Mucosa of descending colon (tissue), 3 donors: ENCODE results near the gene LAMA5. TPM values are rescaled to one million over a fixed set of nuclear protein-coding genes. Genes with fewer than 3 reads are reported as not detected.

Source experiments
- ATAC-seq: fragments of 200-7000 bp; cut with Tn5 transposase; one replicate; pipeline ENCODE4 v1.9.1; 2020; ENCODE audit warnings: mild to moderate bottlenecking, moderate library complexity
- DNase-seq, 3 donors: peaks; one replicate each; pipeline ENCODE4 v3.0.0-alpha.2; 2020
- H3K36me3 ChIP-seq: fragments of 200-600 bp; one replicate; pipeline ENCODE4 v1.8.0; 2021; ENCODE audit warnings: low read depth, mild to moderate bottlenecking
- H3K4me1 ChIP-seq: fragments of 200-600 bp; one replicate; pipeline ENCODE4 v1.8.0; 2021; ENCODE audit warnings: low read depth, mild to moderate bottlenecking
- H3K4me3 ChIP-seq: fragments of 200-600 bp; one replicate; pipeline ENCODE4 v1.8.0; 2021; ENCODE audit warnings: mild to moderate bottlenecking
- H3K9me3 ChIP-seq: fragments of 200-600 bp; one replicate; pipeline ENCODE4 v1.8.0; 2021; ENCODE audit warnings: mild to moderate bottlenecking
- CTCF ChIP-seq: fragments of 200-600 bp; IDR thresholded peaks from one replicate; pipeline ENCODE4 v1.8.0; 2022; ENCODE audit warnings: antibody characterized with exemption, mild to moderate bottlenecking
- intact Hi-C, 2 donors: fragments of 100-400 bp; cut with DNase I in 1 of 2; cut with micrococcal nuclease in 1 of 2; formaldehyde crosslinking; loops; one replicate each; pipeline versions ENCODE4 v1.11.0 to v1.11.1; 2022; cut with DNase I, micrococcal nuclease
- total RNA-seq, 3 donors: library from RNA; stranded (reverse); fragmentation: NEBNext Ultra II Directional in 2 of 3; extraction: Animal tissue kit (Norgen Biotek cat#: 25700) in 2 of 3; gene quantifications; one replicate each; pipeline versions ENCODE4 v1.2.1 to v1.2.4, GENCODE V29; 2021 to 2023
- donor health status: DM: no; HTN: no; CAD: no; lungs with moderate emphysema.
- donor health status: DM: no; HTN: no; CAD: no.
- donor health status: DM: no; HTN: yes; CAD: no.

The LAMA5 gene
- total RNA-seq, 3 donors from 2014 or later = 21.8 to 335 (median 40.7) TPM

GRCh38 chr20:62363920-62364851 lies 2.9 kb downstream of the LAMA5 start:
- H3K9me3 ChIP-seq = no peaks in the 10 kb centered on the region
- peaks cover 24% of the 10 kb centered on the region for H3K4me1 ChIP-seq
- no peak overlapping the region for H3K4me3 ChIP-seq
- H3K36me3 ChIP-seq = no peaks in the 10 kb centered on the region
- no peak for TF ChIP-seq CTCF
- ATAC-seq (no peak), DNase-seq (peak in 2 of 3 donors; percentile 31 to 48)
- intact Hi-C loops = no loop called here

GRCh38 chr20:62362991-62363919 lies 3.9 kb downstream of the LAMA5 start:
- Histone ChIP-seq H3K4me1 (peaks cover 19% of the 10 kb centered on the region), H3K36me3 (no peaks in the 10 kb centered on the region), H3K9me3 (no peaks in the 10 kb centered on the region), H3K4me3 (no peak overlapping the region)
- DNase-seq (peak in 2 of 3 donors; percentile 23 to 54), ATAC-seq (no peak)
- no peak for TF ChIP-seq CTCF
- intact Hi-C loops = no loop called here

GRCh38 chr20:62362590-62362940 lies 4.5 kb downstream of the LAMA5 start:
- Histone ChIP-seq H3K36me3 (no peaks in the 10 kb centered on the region), H3K9me3 (no peaks in the 10 kb centered on the region), H3K4me3 (no peak overlapping the region), H3K4me1 (peaks cover 12% of the 10 kb centered on the region)
- no peak for TF ChIP-seq CTCF
- intact Hi-C loops = no loop called here
- DNase-seq (peak in 2 of 3 donors; percentile 18 to 40), ATAC-seq (no peak)

GRCh38 chr20:62361799-62362589 lies 5.1 kb downstream of the LAMA5 start:
- intact Hi-C loops = no loop called here
- TF ChIP-seq CTCF = no peak
- Histone ChIP-seq H3K4me1 (peaks cover 10% of the 10 kb centered on the region), H3K4me3 (no peak overlapping the region), H3K9me3 (no peaks in the 10 kb centered on the region), H3K36me3 (no peaks in the 10 kb centered on the region)
- no peak for ATAC-seq
- peak in 2 of 3 donors; percentile 22 to 47 for DNase-seq
